NCI-H2196 treated with DMSO at 0.1 percent for 48 hours (cell line): Measurements from ENCODE around the gene BNIP3.
"Not testable (repeated sequence)": the region's sequence is repeated elsewhere in the genome, so short reads cannot be mapped to it uniquely, and the experiment has no call there.

ENCODE experiments used
- DNase-seq: peaks from one replicate; lab custom pipeline; 2025; ENCODE audit not compliant: unreplicated experiment; lab: John Stamatoyannopoulos, UW

BNIP3 gene

GRCh38 chr10:131930586-131931330 is 51.0 kb downstream of the BNIP3 start:
- DNase-seq: no peak

DNA sequence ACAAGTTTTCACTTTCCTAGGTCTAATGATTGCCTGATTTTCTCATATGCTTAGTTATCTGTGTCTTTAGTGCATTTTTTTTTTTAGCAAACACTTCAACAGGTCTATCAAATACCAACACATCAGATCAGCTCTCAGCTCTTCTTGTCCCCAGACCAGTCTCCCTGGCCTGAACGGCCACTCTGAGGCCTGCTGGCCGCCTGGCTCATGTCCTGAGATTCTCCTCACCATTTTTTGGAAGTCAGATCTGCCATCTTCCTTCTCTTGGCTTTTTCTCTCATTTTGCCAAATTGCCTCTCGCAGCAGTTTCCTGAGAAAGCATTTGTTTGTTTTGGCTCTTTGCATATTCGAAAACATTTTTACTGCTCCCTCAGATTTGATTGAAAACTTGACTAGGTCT is 51.6 kb downstream of the BNIP3 start:
- no peak for DNase-seq

DNA sequence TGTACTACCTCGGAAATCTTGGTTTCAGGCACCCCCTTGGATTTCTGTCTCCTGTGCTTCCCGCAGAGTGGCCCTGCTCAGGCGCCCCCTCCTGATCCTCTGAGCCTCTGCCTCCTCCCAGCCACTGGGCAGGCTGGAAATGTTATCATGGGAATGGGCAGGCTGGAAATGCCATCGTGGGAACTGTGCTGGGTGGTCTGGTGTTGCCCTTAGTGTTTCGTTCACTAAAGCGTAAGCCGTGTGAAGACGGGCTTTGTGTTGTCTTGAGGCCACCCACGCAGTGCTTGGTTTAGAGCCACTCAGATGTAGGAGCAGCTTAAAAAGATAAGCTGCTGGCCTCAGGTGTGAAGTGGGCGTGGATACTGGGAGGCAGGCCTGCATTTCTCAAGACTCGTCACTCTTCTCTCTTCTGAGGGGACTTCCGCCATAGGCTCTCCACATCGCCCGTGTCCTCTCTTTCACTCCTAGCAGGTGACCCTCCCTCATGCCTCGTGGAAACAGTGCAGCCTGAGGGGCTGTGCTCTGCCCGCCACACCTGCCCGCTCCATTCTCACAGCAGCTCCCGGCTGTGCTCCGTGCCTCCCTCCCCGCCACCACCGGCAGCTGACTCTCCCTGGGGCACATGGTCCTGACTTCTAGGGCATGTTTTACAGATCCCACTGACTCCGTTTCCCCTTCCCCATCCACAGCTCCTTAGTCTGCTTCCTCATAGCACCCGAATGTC is 52.4 kb downstream of the BNIP3 start:
- no peak for DNase-seq

- DNase-seq: no peak
These were observed 53.3 kb downstream of the BNIP3 start for GRCh38 chr10:131928248-131929095.

DNA sequence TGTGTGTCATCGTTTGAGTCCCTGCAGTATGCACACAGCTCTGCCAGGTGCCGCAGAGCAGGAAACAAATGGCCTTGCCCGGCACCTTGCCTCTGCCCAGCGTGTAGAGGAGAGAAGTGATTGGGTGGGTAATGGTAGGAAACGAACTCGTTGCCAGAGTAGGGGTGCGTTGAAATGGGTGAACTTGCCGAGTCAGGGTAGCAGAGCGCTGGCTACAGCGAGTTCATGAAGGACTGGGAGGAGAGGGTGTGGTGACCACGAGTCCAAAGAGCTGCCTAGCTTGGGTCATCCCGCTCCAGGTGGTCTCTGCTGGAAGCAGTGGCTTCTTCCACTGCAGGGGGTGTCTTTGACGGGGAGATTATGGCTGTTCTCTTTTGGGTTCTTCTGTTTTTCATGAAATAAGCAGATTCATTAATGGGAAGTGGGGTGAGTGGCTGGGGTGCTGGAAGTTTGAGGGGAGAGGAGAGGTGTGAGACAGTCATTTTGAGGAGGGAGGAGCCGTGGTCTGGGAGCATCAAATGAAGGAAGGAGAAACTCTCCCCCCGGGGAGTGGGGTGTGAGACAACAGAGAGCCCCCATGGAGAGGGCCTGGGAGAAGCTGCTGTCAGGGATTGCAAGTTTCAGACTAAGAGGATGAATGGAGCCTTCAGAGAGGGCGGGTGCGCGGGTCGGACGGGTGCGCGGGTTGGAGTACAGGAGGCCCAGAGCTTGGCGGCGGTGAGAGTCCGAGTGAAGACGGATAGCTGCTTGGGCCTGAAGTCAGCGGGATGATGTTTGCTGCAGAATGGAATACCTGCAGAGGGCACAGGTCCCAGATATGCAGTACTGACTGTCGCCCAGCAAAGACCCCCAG is 54.8 kb downstream of the BNIP3 start:
- DNase-seq: no peak

DNA sequence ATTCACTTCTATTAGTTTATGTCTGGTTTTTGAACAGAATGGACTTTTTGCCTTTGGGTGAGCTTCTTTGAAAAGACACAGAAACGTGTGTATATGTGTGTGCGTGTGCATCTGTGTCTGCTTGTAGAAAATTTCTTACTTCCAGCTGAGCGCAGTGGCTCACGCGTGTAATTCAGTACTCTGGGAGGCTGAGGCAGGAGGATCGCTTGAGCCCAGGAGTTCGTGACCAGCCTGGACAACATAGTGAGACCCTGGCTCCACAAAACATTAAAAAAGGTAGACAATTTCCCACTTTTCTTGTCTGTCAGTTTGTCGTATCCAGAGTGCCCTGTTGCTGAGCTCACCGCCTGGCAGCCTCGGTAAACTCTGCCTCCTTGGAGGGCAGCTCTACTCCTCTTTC is 55.5 kb downstream of the BNIP3 start:
- no peak for DNase-seq

DNA sequence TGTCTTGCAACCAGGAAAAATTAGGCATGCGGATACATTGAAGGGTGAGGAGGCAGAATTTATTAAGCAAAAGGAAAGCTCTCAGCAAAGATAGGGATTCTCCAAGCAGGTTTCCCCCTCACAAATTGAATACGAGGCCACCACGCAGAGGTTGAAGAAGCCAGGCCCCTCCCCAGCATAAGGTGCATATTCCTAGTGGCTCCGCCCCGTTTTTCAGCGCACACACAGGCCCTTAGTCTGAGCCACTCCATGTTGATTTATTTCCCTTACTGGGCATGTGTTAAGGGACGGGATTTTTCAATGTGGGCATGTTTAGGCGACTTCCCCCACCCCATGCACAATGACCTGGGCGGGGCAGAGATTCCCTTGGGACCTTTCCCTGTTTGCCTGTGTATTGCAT is 56.0 kb downstream of the BNIP3 start:
- DNase-seq: no peak

DNA sequence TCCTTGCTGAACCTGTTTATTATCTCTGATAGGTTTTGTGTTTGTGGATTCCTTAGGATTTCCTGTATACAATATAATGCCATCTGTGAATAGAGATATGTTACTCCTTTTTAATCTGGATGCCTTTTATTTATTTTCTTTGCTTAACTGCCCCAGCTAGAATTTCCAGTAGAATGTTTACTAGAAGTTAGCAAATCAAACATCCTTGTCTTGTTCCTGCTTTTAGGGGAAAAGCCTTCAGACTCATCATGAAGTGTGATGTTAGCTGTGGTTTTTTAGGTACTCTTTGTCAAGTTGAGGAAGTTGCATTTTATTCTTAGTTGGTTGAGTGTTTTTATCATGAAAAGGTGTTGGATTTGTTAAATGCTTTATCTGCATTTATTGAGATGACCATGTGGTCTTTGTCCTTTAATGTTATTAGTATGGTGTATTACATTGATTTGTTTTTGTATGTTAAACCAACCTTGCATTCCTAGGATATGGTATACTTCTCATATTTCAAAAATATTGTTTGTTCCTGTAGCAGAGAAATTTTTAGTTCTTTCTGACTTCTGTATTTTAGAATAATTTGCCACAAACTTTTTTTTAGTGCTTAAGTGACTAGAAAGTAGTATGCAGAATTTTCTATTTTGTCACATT is 56.6 kb downstream of the BNIP3 start:
- DNase-seq: no peak

DNA sequence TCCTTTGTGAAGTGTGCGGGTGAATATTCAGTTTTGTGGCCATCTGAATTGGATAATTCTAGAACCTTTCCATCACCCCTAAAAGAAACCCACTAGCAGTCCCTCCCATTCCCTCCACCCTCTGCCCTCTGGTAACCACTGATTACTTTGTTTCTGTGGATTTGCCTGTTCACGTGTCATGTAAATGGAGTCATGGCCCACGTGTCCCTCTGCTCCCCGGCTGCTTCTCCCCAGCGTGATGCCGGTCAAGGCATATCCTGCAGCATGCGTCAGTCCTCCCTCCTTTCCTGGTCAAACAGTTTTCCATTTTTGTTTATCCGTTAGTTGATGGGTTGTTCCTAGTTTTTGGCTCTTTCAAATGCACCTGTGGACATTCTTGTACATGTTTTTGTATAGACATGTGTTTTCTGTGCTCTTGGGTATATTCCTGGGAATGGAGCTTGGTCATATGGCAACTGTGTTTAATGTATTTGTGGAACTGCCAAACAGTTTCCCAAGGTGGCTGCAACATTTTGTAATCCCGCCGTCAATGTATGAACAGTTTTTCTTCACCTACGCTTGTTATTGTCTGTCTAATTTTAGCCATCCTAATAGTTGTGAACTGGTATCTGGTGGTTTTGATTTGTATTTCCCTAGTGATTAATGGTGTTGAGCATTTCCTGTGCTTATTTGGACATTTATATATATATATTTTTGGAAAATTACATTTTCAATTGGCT is 58.5 kb downstream of the BNIP3 start:
- DNase-seq: no peak

DNA sequence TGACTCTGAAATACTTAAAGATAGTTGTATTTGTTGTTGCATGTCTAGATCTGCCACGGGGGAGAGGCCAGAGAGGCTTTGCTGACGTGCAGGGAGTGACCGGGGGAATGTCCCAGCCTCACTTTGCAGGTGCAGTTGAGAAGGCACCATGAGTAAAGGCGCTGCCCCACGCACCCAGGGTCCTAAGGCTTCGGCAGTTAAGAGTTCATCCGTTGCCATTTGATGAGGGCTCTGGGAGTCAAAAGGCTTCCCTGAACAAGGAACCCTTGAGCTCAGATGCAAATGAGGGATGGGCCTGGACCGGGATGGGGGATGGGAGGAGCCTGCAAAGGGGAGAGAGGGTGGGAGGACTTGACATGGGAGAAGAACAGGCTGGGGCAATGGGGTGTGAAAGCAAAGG is 60.5 kb downstream of the BNIP3 start:
- no peak for DNase-seq

GRCh38 chr10:131920693-131921092 is 61.0 kb downstream of the BNIP3 start:
- no peak for DNase-seq

DNA sequence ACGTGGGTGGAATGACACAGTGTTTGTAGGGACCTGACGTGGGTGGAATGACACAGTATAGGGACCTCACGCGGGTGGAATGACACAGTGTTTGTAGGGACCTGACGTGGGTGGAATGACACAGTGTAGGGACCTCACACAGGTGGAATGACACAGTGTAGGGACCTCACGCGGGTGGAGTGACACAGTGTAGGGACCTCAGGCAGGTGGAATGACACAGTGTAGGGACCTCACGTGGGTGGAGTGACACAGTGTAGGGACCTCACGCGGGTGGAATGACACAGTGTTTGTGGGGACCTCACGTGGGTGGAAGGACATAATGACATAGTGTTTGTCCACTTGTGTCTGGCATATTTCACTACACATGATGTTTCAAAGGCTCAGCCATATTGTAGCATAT is 61.6 kb downstream of the BNIP3 start:
- DNase-seq: no peak

DNA sequence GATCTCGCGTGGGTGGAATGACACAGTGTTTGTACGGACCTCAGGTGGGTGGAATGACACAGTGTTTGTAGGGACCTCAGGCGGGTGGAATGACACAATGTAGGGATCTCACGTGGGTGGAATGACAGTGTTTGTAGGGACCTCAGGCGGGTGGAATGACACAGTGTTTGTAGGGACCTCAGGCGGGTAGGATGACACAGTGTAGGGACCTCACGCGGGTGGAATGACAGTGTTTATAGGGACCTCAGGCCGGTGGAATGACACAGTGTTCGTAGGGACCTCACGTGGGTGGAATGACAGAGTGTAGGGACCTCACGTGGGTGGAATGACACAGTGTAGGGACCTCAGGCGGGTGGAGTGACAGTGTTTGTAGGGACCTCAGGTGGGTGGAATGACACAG is 62.3 kb downstream of the BNIP3 start:
- not testable (repeated sequence) for DNase-seq
